NCI-H2227 treated with DMSO at 0.1 percent for 48 hours (cell line): ENCODE results near the gene ANKRD60.

Experiments used
- DNase-seq: peaks from one replicate; lab custom pipeline; 2025; lab: John Stamatoyannopoulos, UW

ANKRD60 gene

DNA sequence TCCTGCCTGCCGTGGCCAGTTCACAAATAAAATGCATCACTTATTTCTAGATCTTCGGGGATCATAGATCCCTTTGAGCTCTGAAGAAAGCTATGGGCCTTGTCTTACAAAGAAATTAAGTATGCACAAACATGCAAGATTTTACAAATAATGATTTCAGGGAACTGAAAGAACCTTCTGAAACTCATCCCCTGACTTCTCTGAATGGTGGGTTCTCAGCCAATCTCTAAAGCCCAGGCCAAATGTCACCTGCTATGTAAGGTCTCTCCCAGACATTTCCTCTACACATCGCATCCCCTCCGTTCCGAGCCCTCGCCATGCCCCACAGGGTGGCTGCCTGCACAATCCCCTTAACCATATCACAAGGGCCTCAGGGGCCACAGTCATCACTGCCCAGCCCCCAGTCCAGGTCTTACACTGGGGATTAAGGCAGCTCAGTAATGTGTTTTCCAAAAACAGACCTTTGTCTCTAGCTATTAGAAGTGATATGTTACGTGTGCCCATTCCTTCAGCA, 16.1 kb upstream of the ANKRD60 start:
- DNase-seq, result no peak

DNA sequence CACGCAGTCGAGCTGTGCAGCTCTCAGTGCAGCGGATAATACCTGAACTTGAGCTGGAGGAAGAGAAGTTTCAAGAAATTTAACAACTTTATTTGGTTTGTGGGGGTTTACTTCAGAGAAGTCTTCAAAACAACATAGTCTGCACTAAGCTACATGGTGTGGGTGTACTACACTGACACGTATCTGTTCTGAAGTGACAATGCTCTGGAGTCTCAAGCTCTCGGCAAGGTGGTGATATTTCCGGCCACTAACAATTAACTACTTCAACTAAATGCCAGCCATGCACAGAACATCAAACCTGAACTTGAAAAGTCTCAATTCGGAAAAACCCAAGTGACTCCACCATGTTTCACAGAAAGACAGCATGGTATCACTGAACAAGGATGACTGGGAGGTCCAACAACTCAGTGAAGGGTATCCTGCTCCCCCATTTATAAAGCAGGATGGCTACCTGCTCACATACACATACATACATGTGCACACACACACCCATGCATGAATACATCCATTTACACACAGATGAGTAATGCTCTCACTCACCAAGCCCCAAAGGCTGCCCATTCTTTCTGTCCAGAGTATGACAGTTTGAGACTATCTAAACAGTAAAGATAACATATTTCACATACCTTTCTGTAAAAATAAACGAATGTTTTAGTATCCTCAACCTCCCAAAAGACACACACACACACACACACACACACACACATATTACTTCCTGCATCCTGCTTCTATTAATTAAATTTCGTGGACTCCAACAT, 15.4 kb upstream of the ANKRD60 start:
- DNase-seq, result no peak

DNA sequence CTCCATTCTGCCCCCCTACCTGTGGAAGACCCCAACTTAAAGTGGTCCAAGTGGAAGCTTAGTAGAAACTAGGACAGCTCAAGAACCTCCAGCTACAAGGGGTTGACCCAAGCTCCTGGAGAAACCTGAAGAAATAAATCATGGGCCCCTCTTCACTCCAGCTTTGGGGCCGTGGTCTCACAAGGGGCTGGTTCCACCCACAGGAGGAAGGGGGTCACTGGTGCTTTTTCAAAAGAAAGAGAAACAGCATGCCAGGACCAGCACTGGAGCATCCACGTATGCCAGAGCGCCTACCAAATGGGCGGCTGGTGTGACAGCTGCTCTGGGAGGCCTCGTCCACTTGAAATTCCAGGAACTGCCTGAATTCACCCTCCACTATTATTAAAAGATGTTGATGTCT, 14.4 kb upstream of the ANKRD60 start:
- peak; percentile 85 for DNase-seq

DNA sequence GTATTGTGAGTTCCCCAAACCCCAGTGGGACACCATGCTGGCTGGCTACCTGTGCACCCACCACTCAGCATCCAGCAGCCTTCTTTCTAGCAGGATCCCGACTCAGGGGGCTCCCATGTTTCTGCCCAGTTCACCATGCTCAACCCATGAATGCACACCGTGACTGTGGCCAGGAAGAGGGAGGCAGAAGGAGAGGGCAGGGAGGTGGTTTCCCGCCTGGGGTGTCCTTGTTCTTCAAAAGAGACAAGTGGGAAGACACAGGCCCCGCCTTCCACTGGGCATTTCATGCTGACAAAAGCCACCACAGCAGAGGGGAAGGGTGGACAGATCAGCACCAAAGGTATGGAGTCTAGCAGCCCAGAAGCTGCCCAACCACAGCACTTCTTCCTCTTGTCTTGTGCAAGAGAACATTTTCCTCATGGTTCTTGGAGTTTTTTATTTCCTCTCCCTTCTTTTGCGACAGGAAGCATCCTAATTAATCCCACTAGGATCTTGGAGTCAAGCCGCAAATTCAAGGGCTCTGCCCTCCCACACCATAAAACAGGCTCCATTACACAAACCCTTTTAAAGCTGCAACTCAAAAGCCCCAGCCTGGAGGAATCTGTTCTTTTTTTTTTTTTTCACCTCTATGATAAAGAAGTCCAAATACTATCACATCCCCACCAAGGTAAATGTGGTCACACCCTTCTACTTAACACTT, 13.5 kb upstream of the ANKRD60 start:
- DNase-seq, result no peak

DNA sequence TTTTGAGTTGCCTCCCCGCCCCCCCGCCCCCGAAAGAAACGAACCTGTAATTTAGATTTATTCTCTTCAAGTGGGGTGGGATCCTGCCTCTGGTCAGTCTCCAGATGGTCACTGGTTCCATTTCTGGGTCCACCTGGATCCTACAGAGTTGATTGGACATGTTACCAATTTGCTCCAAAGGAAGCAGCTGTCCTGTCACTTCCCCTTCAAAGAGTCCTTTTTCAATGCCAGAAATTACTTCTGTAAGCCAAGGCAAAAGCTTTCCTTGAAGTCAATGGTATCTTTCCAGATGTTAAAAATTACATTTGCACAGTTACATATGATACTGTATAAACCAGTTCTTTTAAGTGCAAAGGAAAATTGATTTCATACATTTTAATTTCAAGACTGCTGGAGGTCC, 12.0 kb upstream of the ANKRD60 start:
- no peak for DNase-seq

DNA sequence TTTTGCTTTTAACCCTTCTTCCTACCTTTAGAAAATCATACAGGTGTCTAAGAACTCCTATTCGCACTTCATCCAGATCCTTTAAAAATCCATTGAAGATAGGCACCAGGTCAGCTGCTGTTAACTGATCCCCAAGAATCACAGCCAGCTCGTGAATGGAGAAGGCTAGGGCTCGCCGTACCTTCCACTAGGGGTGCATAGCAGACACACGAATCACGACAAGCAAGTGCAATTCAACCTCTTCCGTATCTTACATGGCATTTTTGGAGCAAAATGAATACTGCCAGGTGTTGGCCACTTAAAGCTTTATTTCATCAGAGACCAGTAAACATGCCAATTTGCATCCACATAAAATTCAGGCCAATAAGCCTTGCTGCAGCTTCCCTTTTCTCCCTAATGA, 10.8 kb upstream of the ANKRD60 start:
- no peak for DNase-seq

DNA sequence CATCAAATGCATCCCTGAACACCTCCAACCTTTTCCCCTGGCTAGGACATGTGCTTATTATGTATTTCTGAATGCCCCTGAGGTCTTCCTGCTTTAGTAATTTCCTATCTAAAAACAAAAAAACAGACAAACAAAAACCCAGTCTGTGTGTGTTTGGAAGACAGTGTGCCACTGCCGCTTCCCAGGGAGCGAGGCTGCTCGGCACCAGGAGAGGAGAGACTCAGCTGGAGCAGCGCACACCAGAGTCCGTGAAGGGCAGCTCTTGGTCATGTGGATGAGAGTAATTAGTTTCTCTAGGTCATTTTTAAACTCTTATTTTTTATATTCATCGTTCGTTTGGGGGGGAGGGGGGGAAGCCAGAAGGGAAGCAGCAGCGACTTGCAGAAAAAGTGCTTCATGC, 10.0 kb upstream of the ANKRD60 start:
- DNase-seq, result no peak

DNA sequence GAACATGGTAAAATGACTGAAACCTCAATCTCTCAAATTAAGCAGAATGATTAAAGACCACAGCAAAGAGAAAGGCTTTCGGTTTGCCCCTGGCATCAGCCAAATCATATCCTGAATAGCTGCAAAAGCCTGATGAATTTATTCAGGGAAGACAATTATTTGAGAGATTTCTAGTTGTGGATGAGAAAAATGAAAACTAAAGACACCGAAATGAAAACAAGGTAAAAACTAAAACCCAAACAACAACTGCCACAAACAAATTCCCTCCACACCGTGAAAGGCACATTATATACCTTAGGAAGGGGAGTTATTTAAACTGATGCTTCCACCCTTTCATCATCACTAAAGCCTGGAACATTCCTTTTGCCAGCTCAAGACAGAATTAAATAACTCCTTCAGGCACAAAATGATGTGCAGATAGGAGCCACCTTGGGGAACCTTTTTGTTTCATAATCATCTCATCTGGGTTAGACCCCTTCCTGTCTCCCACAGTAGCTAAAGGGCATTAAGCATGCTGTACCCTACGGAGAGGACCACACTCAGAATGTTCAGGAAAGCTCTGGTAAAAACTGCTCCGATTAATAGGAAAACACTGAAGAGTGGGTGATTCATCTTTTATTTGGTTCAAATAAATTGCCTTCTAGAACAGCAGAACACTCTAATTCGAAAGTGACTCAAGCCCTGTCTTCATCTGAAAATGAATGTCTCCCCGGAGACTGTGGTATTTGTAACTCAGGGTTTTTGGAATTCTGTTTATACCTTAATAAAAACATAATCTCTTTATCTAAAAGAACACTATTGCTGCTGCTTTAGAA, 9.1 kb upstream of the ANKRD60 start:
- DNase-seq, result no peak

DNA sequence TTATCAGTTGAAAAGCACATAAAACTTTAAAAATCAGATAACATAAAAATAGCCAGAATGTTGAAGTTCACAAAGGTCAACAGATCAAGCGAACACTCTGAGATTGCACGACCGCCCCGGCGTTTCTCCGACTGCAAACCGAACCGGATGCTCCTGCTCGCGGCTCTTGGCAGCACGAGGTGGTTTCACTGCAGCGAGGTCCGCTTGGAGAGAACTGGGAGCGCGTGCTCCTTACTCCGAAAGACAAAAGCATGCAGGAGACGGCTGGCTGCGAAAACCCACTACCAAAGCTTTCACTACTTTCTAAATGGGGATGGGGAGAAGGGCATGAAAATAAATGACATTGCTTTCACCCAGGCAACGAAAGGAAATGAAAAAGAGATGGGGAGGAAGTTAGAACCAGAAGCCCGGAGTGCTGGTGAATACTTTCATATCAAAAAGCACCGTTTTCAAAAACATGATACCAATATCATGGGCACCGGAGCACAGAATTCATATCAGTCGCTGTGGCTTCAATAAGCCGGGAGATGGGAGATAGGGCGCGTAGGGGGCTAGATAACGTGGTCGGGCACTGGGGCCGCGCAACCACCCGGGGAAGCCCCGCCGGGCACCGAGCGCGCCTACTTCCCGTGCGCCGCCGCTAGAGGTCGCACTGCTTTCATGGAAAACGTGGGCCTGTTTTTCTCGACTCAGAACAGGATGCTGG, 8.3 kb upstream of the ANKRD60 start:
- DNase-seq, result peak; percentile 68

DNA sequence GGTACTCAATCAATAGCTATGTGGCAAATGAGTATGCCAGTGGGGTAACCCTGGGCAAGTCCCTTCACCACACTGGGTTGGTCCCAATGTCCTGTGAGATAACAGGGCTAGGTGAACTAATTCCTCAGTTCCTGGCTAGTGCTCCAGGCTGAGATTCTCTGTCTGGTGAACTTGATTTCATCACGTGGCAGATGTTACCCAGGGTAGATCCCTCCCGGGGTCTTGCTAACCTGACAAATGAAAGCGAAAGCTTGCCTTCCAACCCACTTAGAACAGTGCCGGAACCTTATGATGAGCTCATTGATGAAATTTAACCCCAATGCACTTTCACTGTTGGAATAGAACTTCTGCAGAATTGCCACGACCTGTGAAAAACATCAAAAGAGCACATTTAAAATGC, 6.6 kb upstream of the ANKRD60 start:
- no peak for DNase-seq

DNA sequence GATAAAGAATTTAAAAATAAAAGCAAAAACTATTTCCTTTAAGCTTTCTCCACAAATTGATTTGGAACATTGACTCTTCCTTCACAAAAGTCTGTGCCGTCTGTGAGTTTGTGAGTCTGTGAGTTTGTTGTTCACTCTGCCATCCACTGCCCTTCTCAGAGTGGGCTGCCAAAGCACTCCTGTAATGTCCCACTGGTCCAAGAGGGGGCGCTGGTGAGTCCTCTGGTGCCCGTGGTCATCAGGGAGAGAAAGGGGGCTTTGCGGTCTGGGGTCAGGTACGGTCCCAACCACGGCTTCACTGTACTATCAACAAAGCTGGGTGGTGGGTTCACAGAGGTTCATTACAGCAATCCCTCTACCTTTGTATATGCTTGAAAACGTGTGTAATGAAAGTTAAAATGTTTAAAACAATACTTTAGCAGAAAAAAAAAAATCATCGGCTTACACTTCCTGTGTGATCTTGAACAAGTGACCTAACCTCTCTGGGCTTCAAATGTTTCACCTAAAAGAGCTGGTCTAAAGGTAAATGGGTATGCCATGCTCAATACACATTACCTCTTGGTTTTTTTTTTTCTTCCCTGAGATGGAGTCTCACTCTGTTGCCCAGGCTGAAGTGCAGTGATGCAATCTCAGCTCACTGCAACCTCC, 5.6 kb upstream of the ANKRD60 start:
- DNase-seq, result no peak

DNA sequence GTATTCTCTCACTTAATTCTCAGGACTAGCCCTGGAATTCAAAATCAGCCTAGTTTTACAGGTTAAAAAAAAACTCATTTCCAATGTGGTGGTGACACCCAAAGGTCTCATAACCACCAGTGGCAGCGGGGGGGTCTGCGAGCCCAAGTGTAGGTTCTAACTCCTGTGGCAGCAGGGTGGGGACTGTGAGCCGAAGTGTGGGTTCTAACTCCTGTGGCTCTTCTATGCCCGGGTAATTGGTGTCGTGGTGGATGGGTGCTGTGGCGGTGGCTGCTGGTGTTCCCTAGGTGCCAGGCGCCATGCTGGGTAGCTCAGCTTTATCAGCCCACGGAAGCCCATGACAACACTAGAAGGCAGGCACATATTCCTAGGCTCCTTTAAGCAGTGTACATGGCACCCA, 4.9 kb upstream of the ANKRD60 start:
- DNase-seq, result no peak

DNA sequence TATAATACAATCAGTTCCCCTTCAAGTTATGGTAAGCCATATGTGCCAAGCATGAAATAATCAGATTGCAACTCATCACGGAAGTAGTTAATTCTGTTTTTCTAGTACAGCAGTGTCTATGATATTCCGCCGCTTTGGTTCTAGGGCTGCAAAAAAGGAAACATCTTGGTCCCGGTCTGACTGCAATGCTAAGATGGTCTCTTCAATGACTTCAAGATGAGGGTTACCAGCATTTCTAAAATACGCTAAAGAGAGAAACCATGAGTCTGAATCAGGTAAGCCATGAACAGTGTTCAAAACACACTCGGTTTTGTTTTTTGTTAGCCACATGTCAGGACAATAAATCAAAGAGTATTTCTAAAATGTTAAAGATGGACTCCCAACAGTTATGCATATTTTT, 3.2 kb upstream of the ANKRD60 start:
- DNase-seq, result no peak

DNA sequence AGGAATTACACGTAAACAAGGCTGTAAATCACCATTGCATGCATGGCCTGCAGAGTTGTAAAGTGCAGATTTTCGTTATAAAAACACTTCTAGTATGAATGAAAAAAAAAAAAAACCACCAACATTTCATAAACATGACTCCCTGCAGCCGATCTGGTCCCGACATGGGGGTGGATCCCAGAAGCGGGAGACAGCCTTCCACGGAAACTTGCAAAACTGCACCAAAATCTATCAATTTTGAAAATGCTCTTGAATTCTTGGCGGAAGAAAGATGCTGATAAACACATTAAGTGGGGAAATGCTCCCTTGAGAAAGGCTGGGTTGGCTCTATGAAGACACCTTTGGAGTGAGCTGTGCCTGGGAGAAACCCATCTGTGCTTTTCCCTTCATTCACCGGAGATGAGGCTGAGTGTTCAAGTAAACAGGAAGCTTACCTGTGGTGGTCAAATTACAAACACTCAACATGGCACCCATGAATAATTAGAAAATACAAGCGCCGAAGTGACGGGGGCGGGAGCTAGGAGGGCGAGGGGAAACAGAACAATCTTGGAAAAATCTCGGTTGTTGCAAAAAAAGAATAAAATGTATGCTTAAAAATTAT, 845 bp upstream of the ANKRD60 start:
- DNase-seq, result no peak

DNA sequence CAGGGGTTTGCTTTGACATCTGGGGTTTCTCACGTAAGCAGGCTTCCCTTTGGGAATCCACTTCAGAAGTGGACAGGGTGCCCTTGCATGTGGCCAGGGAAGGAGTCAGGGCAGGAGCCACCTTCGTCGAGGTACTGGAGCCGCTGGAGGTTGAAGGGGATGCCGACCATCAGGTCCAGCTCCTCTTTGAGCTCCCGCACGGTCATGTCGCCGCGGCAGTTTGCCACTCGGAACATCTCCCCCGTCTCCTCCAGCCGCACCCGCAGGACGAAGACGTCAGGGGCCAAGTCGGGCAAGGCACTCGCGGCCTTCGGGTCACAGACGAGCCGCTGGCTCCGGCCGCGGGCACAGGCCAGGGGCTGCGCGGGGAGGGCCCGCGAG, 360 bp downstream of the ANKRD60 start:
- DNase-seq, result no peak

DNA sequence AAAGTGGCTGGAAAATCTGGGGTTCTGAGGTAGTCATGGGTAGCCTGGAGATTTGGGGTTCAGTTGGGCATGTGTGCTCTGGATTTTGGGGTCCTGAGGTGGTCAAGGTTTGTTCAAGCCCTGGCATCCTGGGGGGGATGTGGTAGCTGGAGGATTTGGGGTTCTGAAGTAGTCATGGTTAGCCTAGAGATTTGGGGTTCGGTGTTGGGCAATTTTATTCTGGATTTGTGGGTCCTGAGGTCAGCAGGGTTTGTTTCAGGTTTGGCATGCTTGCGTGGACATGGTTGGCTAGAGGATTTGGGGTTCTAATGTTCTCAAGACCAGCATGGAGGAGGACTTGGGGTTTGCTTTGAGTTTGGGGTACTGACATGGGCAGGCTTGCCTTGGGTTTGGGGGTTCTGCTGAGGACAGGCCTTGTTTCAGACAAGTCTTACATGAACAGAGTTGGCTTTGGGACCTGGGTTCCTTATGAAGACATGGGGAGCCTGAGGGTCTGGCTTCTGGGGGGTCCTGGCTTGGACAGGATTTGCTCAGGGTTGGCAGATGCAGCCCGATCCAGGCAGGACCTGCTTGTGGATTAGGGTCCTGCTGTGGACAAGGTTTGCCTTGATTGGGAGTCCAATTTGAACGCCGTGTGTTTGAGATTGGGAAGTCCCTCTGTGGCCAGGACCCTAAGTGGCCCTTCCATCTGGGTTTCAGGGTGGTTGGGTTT, 906 bp downstream of the ANKRD60 start:
- DNase-seq, result no peak

DNA sequence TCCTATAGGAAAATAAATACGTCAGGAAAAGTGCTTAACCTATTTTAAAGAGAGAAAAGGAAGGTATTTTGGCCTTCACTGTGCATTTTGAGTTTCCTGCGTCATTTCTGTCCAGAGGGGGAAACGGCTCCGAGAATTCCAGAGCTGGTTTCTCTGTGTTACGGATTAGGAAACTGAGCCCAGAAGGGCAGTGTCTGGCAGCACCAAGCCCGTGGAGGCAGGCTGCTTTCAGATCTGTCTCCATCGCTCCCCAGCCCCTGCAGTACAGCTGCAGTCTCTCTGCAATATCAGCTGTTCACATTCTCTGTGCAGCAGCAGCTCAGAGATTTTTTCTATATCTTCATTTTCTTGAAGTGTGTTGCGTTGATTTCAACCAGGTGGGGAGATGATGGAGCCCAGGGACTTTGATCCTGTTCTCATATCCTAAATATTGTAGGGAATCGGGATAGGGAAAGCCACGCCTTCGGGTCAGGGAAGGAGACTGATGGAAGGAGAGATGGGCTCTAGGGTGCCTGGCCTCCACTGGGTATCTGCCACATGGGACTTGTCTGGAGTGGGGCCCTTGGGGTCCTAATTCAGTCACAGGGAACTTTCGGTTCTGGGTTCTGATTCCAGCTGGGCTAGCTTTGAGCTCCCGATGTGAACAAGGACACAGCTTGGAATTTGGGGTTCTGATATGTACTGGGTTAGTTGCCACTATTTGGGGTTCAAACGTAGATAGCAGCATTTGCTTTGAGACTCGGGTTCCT, 2.8 kb downstream of the ANKRD60 start:
- no peak for DNase-seq

DNA sequence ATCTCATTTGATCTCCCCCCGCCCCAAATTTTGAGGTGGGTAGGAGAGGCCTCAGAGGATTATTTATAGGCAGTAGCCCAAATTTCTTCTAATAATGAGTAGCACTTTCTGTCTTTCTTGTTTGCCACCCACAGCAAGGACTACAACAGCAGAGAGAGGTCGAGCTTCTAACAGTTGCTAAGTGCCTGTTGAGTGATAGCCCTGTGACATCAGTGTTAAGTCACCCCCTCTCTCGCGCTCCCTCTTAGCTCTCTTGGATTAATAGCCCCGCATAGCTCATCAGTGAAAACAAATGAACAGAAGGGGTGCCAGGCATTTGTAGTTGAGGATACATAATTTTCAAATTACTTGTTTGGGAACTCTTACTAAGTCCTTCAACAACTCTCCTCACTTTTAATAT, 3.5 kb downstream of the ANKRD60 start:
- no peak for DNase-seq

DNA sequence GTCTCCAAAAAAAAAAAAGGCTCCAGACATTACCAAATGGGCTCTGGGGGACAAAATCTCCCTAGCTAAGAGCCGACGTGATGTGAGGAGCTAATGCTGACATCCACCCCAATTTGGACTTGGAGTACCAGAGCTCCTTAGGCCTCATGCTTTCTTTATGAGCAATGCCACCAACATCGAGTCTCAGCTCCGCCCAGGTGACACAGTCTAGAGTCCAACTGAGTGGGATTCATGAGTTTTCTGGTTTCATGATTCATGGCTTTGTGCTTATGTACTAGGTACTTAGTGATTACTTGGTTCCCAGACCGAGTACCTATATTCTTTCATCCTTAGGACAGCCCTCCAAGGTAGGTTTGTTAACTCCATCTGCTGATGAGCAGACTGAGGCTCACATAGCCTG, 4.4 kb downstream of the ANKRD60 start:
- no peak for DNase-seq
